ENCODE results near the gene HECW1. TPM values are rescaled to one million over a fixed set of nuclear protein-coding genes. Genes with fewer than 3 reads are reported as not detected.

HECW1 gene
- polyA plus RNA-seq, 1 donor (not counting 4 experiments of a cell fraction or from before 2014, with no cell fraction given), result not detected

GRCh38 chr7:43328336-43328735, 215.9 kb downstream of the HECW1 start:
- DNase-seq (ENCODE audit: low read depth, low spot score) (no peak), FAIRE-seq (no peak)
- TF ChIP-seq EZH2 (IDR thresholded peaks at IDR 0.05; ENCODE audit: low read length) (no peak), CTCF (optimal IDR thresholded peaks at IDR 0.05 in 1 of 3, IDR thresholded peaks at IDR 0.05 in 1 of 3, conservative IDR thresholded peaks at IDR 0.05 in 1 of 3; ENCODE audit: extremely low read depth in 1 of 3, insufficient read depth in 2 of 3, low read length in 3 of 3) (no peak)
- Histone ChIP-seq H3K79me2 (ENCODE audit: control insufficient read depth, insufficient read depth, low read length) (no peaks in the 10 kb centered on the region), H3K4me3 (ENCODE audit: control insufficient read depth in 2 of 3, extremely low read depth in 1 of 3, insufficient read depth in 2 of 3, low read depth in 1 of 3, low read length in 3 of 3) (no peak overlapping the region), H3K9me3 (ENCODE audit: control insufficient read depth, low read depth, low read length) (no peaks in the 10 kb centered on the region), H3K27ac (ENCODE audit: control insufficient read depth, insufficient read depth, low read length) (no peak overlapping the region), H3K4me2 (ENCODE audit: control insufficient read depth, extremely low read depth, insufficient read depth, low read depth, low read length) (no peak overlapping the region), H3K36me3 (ENCODE audit: control insufficient read depth in 2 of 2, extremely low read depth in 1 of 2, insufficient read depth in 2 of 2, low read length in 2 of 2) (no peaks in the 10 kb centered on the region), H3K27me3 (ENCODE audit: control insufficient read depth, extremely low read depth, insufficient read depth, low read length) (peaks cover 3% of the 10 kb centered on the region), H3K9ac (ENCODE audit: control insufficient read depth, extremely low read depth, insufficient read depth, low read length) (no peak overlapping the region), H4K20me1 (ENCODE audit: control insufficient read depth, extremely low read depth, insufficient read depth, low read length) (no peaks in the 10 kb centered on the region), H2AFZ (ENCODE audit: control insufficient read depth, low read length) (no peak overlapping the region), H3K9me1 (ENCODE audit: control insufficient read depth, extremely low read depth, insufficient read depth, low read length) (no peaks in the 10 kb centered on the region), H3K4me1 (ENCODE audit: control insufficient read depth, extremely low read depth, insufficient read depth, low read length) (peaks cover 3% of the 10 kb centered on the region)
- dilution Hi-C loops (cut with MboI; ENCODE audit: extremely low pct_ligation_motif_present, low sequenced_read_pairs), result no loop called here

GRCh38 chr7:43328785-43329380, 216.4 kb downstream of the HECW1 start:
- dilution Hi-C loops (cut with MboI; ENCODE audit: extremely low pct_ligation_motif_present, low sequenced_read_pairs), result no loop called here

More at GRCh38 chr7:43328785-43329380, 216.4 kb downstream of the HECW1 start:
- H3K9me3 ChIP-seq (ENCODE audit: control insufficient read depth, low read depth, low read length), result no peaks in the 10 kb centered on the region
- H2AFZ ChIP-seq (ENCODE audit: control insufficient read depth, low read length), result no peak overlapping the region
- no peaks in the 10 kb centered on the region for H3K9me1 ChIP-seq (ENCODE audit: control insufficient read depth, extremely low read depth, insufficient read depth, low read length)
- no peak overlapping the region for H3K9ac ChIP-seq (ENCODE audit: control insufficient read depth, extremely low read depth, insufficient read depth, low read length)
- no peaks in the 10 kb centered on the region for H4K20me1 ChIP-seq (ENCODE audit: control insufficient read depth, extremely low read depth, insufficient read depth, low read length)
- H3K4me2 ChIP-seq (ENCODE audit: control insufficient read depth, extremely low read depth, insufficient read depth, low read depth, low read length), result no peak overlapping the region
- peaks cover 3% of the 10 kb centered on the region for H3K4me1 ChIP-seq (ENCODE audit: control insufficient read depth, extremely low read depth, insufficient read depth, low read length)
- H3K36me3 ChIP-seq (ENCODE audit: control insufficient read depth in 2 of 2, extremely low read depth in 1 of 2, insufficient read depth in 2 of 2, low read length in 2 of 2), result no peaks in the 10 kb centered on the region
- no peak overlapping the region for H3K4me3 ChIP-seq (ENCODE audit: control insufficient read depth in 2 of 3, extremely low read depth in 1 of 3, insufficient read depth in 2 of 3, low read depth in 1 of 3, low read length in 3 of 3)
- TF ChIP-seq EZH2 (IDR thresholded peaks at IDR 0.05; ENCODE audit: low read length) (no peak), CTCF (optimal IDR thresholded peaks at IDR 0.05 in 1 of 3, IDR thresholded peaks at IDR 0.05 in 1 of 3, conservative IDR thresholded peaks at IDR 0.05 in 1 of 3; ENCODE audit: extremely low read depth in 1 of 3, insufficient read depth in 2 of 3, low read length in 3 of 3) (no peak)
- H3K79me2 ChIP-seq (ENCODE audit: control insufficient read depth, insufficient read depth, low read length), result no peaks in the 10 kb centered on the region
- no peak overlapping the region for H3K27ac ChIP-seq (ENCODE audit: control insufficient read depth, insufficient read depth, low read length)
- FAIRE-seq (no peak), DNase-seq (ENCODE audit: low read depth, low spot score) (no peak)
- peaks cover 3% of the 10 kb centered on the region for H3K27me3 ChIP-seq (ENCODE audit: control insufficient read depth, extremely low read depth, insufficient read depth, low read length)

All from keratinocyte (primary cell).